ENCODE data around the gene VRK1.

Gene VRK1

GRCh38 chr14:96911499-96912149 is 114.4 kb downstream of the VRK1 start:
- no peaks in the 10 kb centered on the region for H3K27me3 ChIP-seq (ENCODE audit: insufficient read depth, poor library complexity, severe bottlenecking)
- H3K4me3 ChIP-seq (replicated peaks; ENCODE audit: insufficient read depth, low read length) = no peak overlapping the region
- TF ChIP-seq POLR2AphosphoS5 (IDR thresholded peaks at IDR 0.05; ENCODE audit: low read depth) = no peak
- no peak for TF ChIP-seq REST (IDR thresholded peaks at IDR 0.05; ENCODE audit: insufficient replicate concordance, low read depth)
- no peak for TF ChIP-seq GABPA (IDR thresholded peaks at IDR 0.05; ENCODE audit: low read depth)
- no peak for TF ChIP-seq CTCF (IDR thresholded peaks at IDR 0.05; ENCODE audit: insufficient read depth, low read length)
- TF ChIP-seq SPI1 (IDR thresholded peaks at IDR 0.05; ENCODE audit: borderline replicate concordance, low read depth) = no peak
- H3K27ac ChIP-seq (replicated peaks) = no peak overlapping the region
- DNase-seq (ENCODE audit: low read depth in 1 of 2, low spot score in 1 of 2) = no peak

- Histone ChIP-seq H3K27me3 (ENCODE audit: insufficient read depth, poor library complexity, severe bottlenecking) (no peaks in the 10 kb centered on the region), H3K4me3 (replicated peaks; ENCODE audit: insufficient read depth, low read length) (no peak overlapping the region), H3K27ac (replicated peaks) (no peak overlapping the region)
- DNase-seq (ENCODE audit: low read depth in 1 of 2, low spot score in 1 of 2) = no peak
- TF ChIP-seq SPI1 (IDR thresholded peaks at IDR 0.05; ENCODE audit: borderline replicate concordance, low read depth) (no peak), POLR2AphosphoS5 (IDR thresholded peaks at IDR 0.05; ENCODE audit: low read depth) (no peak), REST (IDR thresholded peaks at IDR 0.05; ENCODE audit: insufficient replicate concordance, low read depth) (no peak), GABPA (IDR thresholded peaks at IDR 0.05; ENCODE audit: low read depth) (no peak), CTCF (IDR thresholded peaks at IDR 0.05; ENCODE audit: insufficient read depth, low read length) (no peak)
These were observed 117.5 kb downstream of the VRK1 start for GRCh38 chr14:96914571-96915128.

GRCh38 chr14:96915478-96915877 is 118.3 kb downstream of the VRK1 start:
- H3K4me3 ChIP-seq (replicated peaks; ENCODE audit: insufficient read depth, low read length) = no peak overlapping the region
- no peaks in the 10 kb centered on the region for H3K27me3 ChIP-seq (ENCODE audit: insufficient read depth, poor library complexity, severe bottlenecking)
- H3K27ac ChIP-seq (replicated peaks) = no peak overlapping the region
- TF ChIP-seq REST (IDR thresholded peaks at IDR 0.05; ENCODE audit: insufficient replicate concordance, low read depth) (no peak), POLR2AphosphoS5 (IDR thresholded peaks at IDR 0.05; ENCODE audit: low read depth) (no peak), CTCF (IDR thresholded peaks at IDR 0.05; ENCODE audit: insufficient read depth, low read length) (no peak), SPI1 (IDR thresholded peaks at IDR 0.05; ENCODE audit: borderline replicate concordance, low read depth) (no peak), GABPA (IDR thresholded peaks at IDR 0.05; ENCODE audit: low read depth) (no peak)
- DNase-seq (ENCODE audit: low read depth in 1 of 2, low spot score in 1 of 2) = no peak

All from HL-60 (cell line).